ENCODE results near the gene COL5A2. TPM values are rescaled to one million over a fixed set of nuclear protein-coding genes. Genes with fewer than 3 reads are reported as not detected.

The COL5A2 gene
- total RNA-seq, 1 donor from 2014 or later: 11.2 TPM

- no peaks in the 10 kb centered on the region for H3K79me2 ChIP-seq (ENCODE audit: low read depth)
- Mint-ChIP-seq H3K27me3 (ENCODE audit: insufficient read depth, low read depth) (no peaks in the 10 kb centered on the region), H3K4me1 (peaks cover 6% of the 10 kb centered on the region), H3K27ac (no peak overlapping the region), H3K36me3 (no peaks in the 10 kb centered on the region), H3K4me3 (no peak overlapping the region), H3K9me3 (no peaks in the 10 kb centered on the region)
- H3K4me1 ChIP-seq: no peaks in the 10 kb centered on the region
- TF ChIP-seq EZH2 (IDR thresholded peaks at IDR 0.05) (no peak), EZH2phosphoT487 (IDR thresholded peaks at IDR 0.05) (no peak)
- TF ChIP-seq, protein P1, sequence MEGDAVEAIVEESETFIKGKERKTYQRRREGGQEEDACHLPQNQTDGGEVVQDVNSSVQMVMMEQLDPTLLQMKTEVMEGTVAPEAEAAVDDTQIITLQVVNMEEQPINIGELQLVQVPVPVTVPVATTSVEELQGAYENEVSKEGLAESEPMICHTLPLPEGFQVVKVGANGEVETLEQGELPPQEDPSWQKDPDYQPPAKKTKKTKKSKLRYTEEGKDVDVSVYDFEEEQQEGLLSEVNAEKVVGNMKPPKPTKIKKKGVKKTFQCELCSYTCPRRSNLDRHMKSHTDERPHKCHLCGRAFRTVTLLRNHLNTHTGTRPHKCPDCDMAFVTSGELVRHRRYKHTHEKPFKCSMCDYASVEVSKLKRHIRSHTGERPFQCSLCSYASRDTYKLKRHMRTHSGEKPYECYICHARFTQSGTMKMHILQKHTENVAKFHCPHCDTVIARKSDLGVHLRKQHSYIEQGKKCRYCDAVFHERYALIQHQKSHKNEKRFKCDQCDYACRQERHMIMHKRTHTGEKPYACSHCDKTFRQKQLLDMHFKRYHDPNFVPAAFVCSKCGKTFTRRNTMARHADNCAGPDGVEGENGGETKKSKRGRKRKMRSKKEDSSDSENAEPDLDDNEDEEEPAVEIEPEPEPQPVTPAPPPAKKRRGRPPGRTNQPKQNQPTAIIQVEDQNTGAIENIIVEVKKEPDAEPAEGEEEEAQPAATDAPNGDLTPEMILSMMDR (IDR thresholded peaks at IDR 0.05): no peak
- no peaks in the 10 kb centered on the region for H3K27me3 ChIP-seq
- H3K27ac ChIP-seq: no peak overlapping the region
- no peak overlapping the region for H2AFZ ChIP-seq (replicated peaks)
- DNase-seq (ENCODE audit: low spot score): no peak
- no peaks in the 10 kb centered on the region for H3F3A ChIP-seq (ENCODE audit: low read depth)
- no peaks in the 10 kb centered on the region for H4K20me1 ChIP-seq (ENCODE audit: low read depth)
- no peak overlapping the region for H3K4me3 ChIP-seq
- H3K36me3 ChIP-seq: no peaks in the 10 kb centered on the region
- no peak overlapping the region for H3K9ac ChIP-seq
- no peaks in the 10 kb centered on the region for H3K9me3 ChIP-seq (ENCODE audit: low read depth)
- no peak overlapping the region for H3K4me2 ChIP-seq
Observed at GRCh38 chr2:189111063-189111715, 68.4 kb downstream of the COL5A2 start.

DNA sequence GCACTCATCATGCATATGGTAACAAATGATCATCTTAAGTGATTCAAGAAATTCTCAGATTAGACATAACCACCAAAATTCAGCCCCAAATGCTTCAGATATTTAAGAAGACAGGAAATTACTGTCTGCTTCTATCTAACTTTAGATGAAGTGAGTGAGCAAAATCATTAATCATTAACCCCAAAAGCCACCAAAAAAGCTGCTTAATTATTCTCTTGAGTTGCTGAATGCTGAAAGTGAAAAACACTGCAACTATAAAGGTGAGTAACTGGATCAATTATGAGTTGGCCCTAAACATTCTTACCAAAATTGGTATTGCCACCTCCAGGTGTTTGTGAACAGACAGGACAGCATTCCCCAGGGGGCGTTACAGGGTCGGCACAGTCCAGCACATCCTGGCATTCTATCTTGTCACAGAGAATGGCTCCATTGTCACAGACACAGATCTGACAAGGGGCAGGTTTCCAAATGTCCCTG lies 69.6 kb downstream of the COL5A2 start:
- no peaks in the 10 kb centered on the region for H3F3A ChIP-seq (ENCODE audit: low read depth)
- TF ChIP-seq EZH2 (IDR thresholded peaks at IDR 0.05) (no peak), EZH2phosphoT487 (IDR thresholded peaks at IDR 0.05) (no peak)
- TF ChIP-seq, protein P1 (IDR thresholded peaks at IDR 0.05): no peak
- Mint-ChIP-seq H3K27ac (no peak overlapping the region), H3K9me3 (no peaks in the 10 kb centered on the region), H3K4me3 (no peak overlapping the region), H3K4me1 (no peaks in the 10 kb centered on the region), H3K36me3 (no peaks in the 10 kb centered on the region), H3K27me3 (ENCODE audit: insufficient read depth, low read depth) (no peaks in the 10 kb centered on the region)
- H3K9ac ChIP-seq: no peak overlapping the region
- H2AFZ ChIP-seq (replicated peaks): no peak overlapping the region
- no peaks in the 10 kb centered on the region for H3K9me3 ChIP-seq (ENCODE audit: low read depth)
- no peaks in the 10 kb centered on the region for H4K20me1 ChIP-seq (ENCODE audit: low read depth)
- H3K27ac ChIP-seq: no peak overlapping the region
- no peaks in the 10 kb centered on the region for H3K36me3 ChIP-seq
- H3K4me3 ChIP-seq: no peak overlapping the region
- peak; percentile 29 for DNase-seq (ENCODE audit: low spot score)
- H3K27me3 ChIP-seq: no peaks in the 10 kb centered on the region
- H3K79me2 ChIP-seq (ENCODE audit: low read depth): no peaks in the 10 kb centered on the region
- no peaks in the 10 kb centered on the region for H3K4me1 ChIP-seq
- H3K4me2 ChIP-seq: no peak overlapping the region

GRCh38 chr2:189104934-189105333 lies 74.6 kb downstream of the COL5A2 start:
- no peaks in the 10 kb centered on the region for H3K36me3 Mint-ChIP-seq
- Histone ChIP-seq H3K79me2 (ENCODE audit: low read depth) (no peaks in the 10 kb centered on the region), H3K9me3 (ENCODE audit: low read depth) (no peaks in the 10 kb centered on the region), H2AFZ (replicated peaks) (no peak overlapping the region), H3K4me2 (no peak overlapping the region), H3K27me3 (no peaks in the 10 kb centered on the region), H3F3A (ENCODE audit: low read depth) (no peaks in the 10 kb centered on the region), H3K27ac (no peak overlapping the region), H3K36me3 (no peaks in the 10 kb centered on the region), H3K4me3 (no peak overlapping the region), H4K20me1 (ENCODE audit: low read depth) (no peaks in the 10 kb centered on the region), H3K9ac (no peak overlapping the region), H3K4me1 (no peaks in the 10 kb centered on the region)
- no peak overlapping the region for H3K4me3 Mint-ChIP-seq
- H3K27ac Mint-ChIP-seq: no peak overlapping the region
- no peaks in the 10 kb centered on the region for H3K9me3 Mint-ChIP-seq
- no peak for DNase-seq (ENCODE audit: low spot score)
- no peaks in the 10 kb centered on the region for H3K27me3 Mint-ChIP-seq (ENCODE audit: insufficient read depth, low read depth)
- no peaks in the 10 kb centered on the region for H3K4me1 Mint-ChIP-seq
- TF ChIP-seq, protein P1 (IDR thresholded peaks at IDR 0.05): no peak
- no peak for TF ChIP-seq EZH2phosphoT487 (IDR thresholded peaks at IDR 0.05)
- TF ChIP-seq EZH2 (IDR thresholded peaks at IDR 0.05): no peak
